ENCODE measurements around the gene FBRS. TPM values are rescaled to one million over a fixed set of nuclear protein-coding genes. Genes with fewer than 3 reads are reported as not detected.
A peak's percentile ranks its signal among the peaks of the same experiment; 100 is the strongest.

Gene FBRS
- total and polyA plus RNA-seq, 2 of the 13 experiments (the other 11 are each of a cell fraction or from before 2014, with no cell fraction given), result 13.7 to 16.2 TPM

GRCh38 chr16:30669026-30669902, 11.0 kb downstream of the FBRS start (continued):
- TF ChIP-seq TCF12 (IDR thresholded peaks at IDR 0.05), result no peak
- no peak for TF ChIP-seq TCF12 (CRISPR knock-in tag; IDR thresholded peaks at IDR 0.05)
- no peak for TF ChIP-seq ZNF850 (CRISPR knock-in tag; conservative IDR thresholded peaks at IDR 0.05)
- TF ChIP-seq RBFOX2 (IDR thresholded peaks at IDR 0.05; ENCODE audit: low read depth, low read length), result peak; percentile 49; the same call in 1 of the 2 replicates
- TF ChIP-seq ZNF772 (CRISPR knock-in tag; IDR thresholded peaks at IDR 0.05), result no peak
- TF ChIP-seq SOX13 (IDR thresholded peaks at IDR 0.05), result no peak
- no peak for TF ChIP-seq SOX13 (CRISPR knock-in tag; conservative IDR thresholded peaks at IDR 0.05 in 1 of 2, IDR thresholded peaks at IDR 0.05 in 1 of 2)
- peak; percentile 36; the same call in 1 of the 2 replicates for TF ChIP-seq PAF1 (CRISPR knock-in tag; IDR thresholded peaks at IDR 0.05)
- TF ChIP-seq ZNF660 (CRISPR knock-in tag; IDR thresholded peaks at IDR 0.05; ENCODE audit: borderline replicate concordance, low read depth), result no peak
- TF ChIP-seq ZMYM2 (CRISPR knock-in tag; IDR thresholded peaks at IDR 0.05), result no peak
- no peak for TF ChIP-seq ZNF580 (CRISPR knock-in tag; IDR thresholded peaks at IDR 0.05; ENCODE audit: borderline replicate concordance, low read depth)
- TF ChIP-seq CHCHD3 (CRISPR knock-in tag; IDR thresholded peaks at IDR 0.05), result no peak
- no peak for TF ChIP-seq POLR2AphosphoS5 (IDR thresholded peaks at IDR 0.05; ENCODE audit: low read depth, low read length)
- no peak for TF ChIP-seq RFX1 (IDR thresholded peaks at IDR 0.05)
- TF ChIP-seq IRF2 (CRISPR knock-in tag; IDR thresholded peaks at IDR 0.05), result no peak
- peak; percentile 17; the same call in 1 of the 2 replicates for TF ChIP-seq RXRA (CRISPR knock-in tag; IDR thresholded peaks at IDR 0.05)
- no peak for TF ChIP-seq SAP130 (CRISPR knock-in tag; IDR thresholded peaks at IDR 0.05; ENCODE audit: low read depth)
